GM12892 (cell line): ENCODE data around the gene SHROOM3.

Experiments used
- POLR2A ChIP-seq: IDR thresholded peaks from 2 replicates; pipeline ENCODE4 v1.6.1; 2011; ENCODE audit warnings: low read depth, low read length, control low read depth
- POLR2AphosphoS5 ChIP-seq: IDR thresholded peaks from 2 replicates; pipeline ENCODE4 v1.6.1; 2011; ENCODE audit warnings: low read depth, low read length, control low read depth
- TAF1 ChIP-seq: IDR thresholded peaks from 2 replicates; pipeline ENCODE4 v1.6.1; 2011; ENCODE audit warnings: low read depth, mild to moderate bottlenecking, control low read depth, low read length, borderline replicate concordance

GRCh38 chr4:76386566-76387305 lies 48.3 kb upstream of the SHROOM3 start:
- TF ChIP-seq TAF1 (no peak), POLR2A (no peak), POLR2AphosphoS5 (no peak)
